Left renal cortex interstitium (tissue), 4 donors: ENCODE results near the gene SLC44A3. TPM values are rescaled to one million over a fixed set of nuclear protein-coding genes. Genes with fewer than 3 reads are reported as not detected.

Experiments
- DNase-seq, 4 donors: peaks; one replicate each; pipeline ENCODE4 v3.0.0-alpha.2; 2013; ENCODE audit warnings: low read depth in 4 of 4, low spot score in 2 of 4, missing footprints in 1 of 4
- polyA plus RNA-seq, 4 donors: library from polyadenylated mRNA; unstranded; fragments of 120-200 nt; gene quantifications; one replicate each; pipeline ENCODE4 v1.2.1, GENCODE V29; 2013; ENCODE audit not compliant: insufficient read length in 4 of 4

Gene SLC44A3, protein sequence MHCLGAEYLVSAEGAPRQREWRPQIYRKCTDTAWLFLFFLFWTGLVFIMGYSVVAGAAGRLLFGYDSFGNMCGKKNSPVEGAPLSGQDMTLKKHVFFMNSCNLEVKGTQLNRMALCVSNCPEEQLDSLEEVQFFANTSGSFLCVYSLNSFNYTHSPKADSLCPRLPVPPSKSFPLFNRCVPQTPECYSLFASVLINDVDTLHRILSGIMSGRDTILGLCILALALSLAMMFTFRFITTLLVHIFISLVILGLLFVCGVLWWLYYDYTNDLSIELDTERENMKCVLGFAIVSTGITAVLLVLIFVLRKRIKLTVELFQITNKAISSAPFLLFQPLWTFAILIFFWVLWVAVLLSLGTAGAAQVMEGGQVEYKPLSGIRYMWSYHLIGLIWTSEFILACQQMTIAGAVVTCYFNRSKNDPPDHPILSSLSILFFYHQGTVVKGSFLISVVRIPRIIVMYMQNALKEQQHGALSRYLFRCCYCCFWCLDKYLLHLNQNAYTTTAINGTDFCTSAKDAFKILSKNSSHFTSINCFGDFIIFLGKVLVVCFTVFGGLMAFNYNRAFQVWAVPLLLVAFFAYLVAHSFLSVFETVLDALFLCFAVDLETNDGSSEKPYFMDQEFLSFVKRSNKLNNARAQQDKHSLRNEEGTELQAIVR
- polyA plus RNA-seq = 10 to 100 TPM; 60.1 to 98.0 (median 82.3) TPM

DNA sequence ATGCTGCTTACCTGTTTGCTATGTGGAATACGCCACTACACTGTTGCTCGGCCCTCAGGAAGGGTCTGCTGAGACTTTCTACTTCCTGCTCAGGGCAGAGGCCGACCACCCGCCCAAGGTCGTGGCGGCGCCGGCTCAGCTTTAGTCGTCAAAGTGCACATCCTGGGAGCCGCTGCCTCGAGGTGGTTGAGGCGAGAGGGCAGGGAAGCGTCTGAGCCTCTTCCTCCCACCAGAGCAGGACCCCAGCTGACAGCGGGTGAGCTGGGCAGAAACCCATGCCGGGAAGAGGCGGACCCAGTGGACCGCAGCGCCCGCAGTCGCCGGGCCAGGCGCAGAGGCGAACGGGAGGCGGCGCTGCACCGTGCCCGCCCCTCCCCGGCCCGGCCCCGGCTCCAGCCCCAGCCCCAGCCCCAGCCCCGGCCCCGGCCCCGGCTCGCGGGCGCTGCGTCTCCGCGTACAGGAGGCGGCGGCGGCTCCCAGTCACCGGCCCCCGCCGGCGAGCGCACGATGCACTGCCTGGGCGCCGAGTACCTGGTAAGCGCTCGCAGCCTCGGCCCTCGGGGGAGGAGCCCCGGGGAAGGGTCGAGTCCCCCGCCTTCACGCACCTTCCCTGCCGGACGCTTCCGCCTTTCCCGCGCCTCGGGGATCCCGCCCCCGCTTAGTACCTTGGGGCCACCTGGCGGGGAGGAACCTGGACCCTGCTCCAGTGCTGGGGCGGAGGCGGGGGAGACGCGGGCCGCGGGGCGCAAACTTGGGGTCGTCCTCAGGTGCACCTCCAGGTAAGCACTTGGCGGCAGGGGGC is at the start of gene SLC44A3:
Gene SLC44A3, plus strand, starts transcription at position 413 of the 802 bp plus-strand sequence. Its CDS starts 95 bp downstream, at position 508.
- no peak for DNase-seq

DNA sequence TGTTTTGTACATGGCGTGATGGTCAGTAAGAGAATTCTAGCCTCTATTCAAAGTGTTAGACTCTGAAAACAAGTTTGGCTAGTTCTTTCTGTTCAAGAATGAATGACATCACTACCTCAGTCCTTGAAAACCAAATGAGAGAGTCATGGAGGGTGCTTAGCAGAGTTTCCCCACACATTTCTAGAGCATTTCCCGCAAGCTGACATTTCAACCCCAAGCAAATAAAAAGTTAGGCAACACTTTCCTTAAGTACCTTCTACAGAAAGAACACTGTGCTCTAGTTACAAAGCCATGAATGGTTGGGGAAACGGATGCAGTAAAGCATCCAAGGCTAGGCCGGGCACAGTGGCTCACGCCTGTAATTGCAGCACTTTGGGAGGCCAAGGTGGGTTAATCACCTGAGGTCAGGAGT is 47.9 kb upstream of the SLC44A3 start:
- no peak for DNase-seq

DNA sequence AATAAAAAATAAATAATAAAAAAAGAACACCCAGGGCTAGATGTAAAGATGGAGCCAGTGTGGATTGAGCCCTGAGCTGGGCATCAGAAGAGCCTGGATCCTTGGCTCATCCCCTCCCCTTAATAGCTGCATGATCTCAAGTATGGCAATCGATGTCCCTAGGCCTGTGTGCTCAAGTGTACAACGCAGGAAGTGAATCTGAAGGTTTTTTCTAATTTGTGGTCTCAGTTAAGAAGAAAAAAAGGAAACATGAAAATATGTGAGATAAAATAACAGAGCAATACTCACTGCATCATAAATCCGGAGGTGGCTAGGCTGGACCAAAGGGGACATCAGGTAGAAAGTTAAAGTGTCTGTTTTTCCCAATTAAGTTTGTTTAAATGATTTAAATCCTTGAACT is 47.3 kb upstream of the SLC44A3 start:
- no peak for DNase-seq

DNA sequence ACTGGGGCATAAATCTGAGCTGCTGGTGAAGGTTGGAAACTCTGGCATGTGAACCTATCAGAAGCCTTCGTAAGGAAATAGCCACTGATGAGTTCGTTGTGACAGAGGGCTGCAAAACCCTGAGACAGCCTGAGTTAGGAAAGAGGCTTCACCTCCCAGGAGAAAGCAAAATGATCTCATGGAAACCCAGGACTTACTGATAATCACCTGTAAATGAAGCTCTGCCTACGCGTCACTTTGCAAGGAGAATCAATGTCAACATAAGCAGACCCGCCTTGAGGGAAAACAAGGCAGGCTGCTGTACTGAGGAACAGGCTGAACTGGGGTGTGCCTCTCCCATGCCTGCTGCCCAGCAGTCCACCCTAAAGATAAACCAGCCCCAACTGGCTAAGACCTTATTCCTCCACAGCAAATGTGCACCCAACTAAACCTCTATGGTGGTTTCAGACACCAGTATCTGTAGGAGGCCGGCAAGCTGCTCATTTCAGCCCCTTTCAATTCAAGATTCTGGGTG is 46.8 kb upstream of the SLC44A3 start:
- no peak for DNase-seq

DNA sequence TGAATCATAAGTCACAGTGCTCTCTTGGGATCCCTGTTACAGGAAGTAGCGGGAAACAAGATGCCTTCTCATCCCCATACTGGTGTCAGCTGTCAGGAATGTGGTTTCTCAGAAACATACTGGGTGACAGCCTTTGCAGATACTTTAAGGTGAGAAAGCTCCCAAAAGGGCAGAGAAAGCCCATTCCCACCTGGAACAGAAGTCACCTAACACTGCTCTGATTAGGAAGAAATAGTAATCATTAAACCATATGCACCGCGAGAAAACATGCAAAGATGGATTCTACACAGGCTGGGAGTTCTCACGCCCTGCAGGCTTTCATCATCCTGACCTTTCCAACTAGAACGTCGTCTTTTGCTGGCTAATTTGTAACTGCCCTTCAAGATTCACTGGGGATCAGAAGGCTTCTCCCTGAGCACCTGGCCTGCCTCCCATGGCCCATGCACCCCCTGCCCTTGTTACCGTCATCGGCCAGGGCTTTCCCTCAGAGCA is 46.2 kb upstream of the SLC44A3 start:
- DNase-seq = no peak

DNA sequence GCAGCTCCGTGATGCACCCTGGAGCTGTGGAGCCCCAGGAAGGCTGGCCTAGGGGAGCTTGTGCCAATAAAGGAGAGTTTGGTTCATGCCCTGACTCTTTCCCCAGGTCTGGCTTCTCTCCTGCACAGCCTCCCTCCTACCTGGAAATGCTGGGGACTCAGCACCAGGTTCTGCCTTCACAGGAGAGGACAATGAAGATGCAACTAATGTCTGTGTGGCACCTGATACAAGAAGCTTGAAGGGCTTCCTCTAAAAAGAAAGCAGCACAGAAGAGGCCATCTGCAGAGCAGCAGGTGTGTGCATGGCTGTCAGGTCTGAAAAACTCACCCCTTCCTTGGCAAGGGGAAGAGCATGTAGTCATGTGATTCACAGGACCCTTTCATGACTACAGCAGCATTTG is 43.7 kb upstream of the SLC44A3 start:
- no peak for DNase-seq

DNA sequence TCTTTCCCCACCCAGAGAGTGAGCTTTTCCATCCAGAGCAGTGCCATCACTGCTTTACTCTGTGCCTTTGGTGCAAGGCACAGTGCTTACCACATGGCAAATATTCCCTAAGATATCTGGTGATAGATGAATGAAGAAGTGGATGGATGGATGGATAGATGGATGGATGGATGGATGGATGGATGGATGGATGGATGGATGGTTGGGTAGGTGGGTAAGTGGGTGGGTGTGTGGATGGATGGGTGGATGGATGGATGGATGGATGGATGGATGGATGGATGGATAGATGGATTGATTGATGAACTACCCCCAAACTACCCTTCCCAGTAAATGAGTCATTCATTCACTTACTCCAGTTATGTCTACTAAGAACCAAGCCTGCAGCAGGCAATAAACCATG is 42.9 kb upstream of the SLC44A3 start:
- no peak for DNase-seq

DNA sequence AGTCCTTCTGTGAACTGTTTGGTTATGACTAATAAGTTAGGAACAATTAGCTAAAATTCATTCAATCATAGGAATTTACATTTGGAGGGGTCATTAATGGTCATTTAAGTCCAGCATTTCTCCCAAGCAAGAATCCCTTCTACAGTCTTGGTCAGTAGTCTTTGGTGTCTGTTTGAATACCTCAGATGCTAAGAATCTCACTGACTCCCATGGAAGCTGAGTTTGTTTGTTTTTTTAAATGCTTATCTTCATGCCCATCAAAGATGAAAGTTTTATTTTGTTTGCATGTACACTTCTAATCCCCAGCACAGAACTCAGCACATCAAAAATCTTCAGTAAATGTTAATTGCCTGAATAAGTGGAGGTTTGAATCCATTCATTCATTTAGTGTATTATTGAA is 41.3 kb upstream of the SLC44A3 start:
- DNase-seq = no peak

DNA sequence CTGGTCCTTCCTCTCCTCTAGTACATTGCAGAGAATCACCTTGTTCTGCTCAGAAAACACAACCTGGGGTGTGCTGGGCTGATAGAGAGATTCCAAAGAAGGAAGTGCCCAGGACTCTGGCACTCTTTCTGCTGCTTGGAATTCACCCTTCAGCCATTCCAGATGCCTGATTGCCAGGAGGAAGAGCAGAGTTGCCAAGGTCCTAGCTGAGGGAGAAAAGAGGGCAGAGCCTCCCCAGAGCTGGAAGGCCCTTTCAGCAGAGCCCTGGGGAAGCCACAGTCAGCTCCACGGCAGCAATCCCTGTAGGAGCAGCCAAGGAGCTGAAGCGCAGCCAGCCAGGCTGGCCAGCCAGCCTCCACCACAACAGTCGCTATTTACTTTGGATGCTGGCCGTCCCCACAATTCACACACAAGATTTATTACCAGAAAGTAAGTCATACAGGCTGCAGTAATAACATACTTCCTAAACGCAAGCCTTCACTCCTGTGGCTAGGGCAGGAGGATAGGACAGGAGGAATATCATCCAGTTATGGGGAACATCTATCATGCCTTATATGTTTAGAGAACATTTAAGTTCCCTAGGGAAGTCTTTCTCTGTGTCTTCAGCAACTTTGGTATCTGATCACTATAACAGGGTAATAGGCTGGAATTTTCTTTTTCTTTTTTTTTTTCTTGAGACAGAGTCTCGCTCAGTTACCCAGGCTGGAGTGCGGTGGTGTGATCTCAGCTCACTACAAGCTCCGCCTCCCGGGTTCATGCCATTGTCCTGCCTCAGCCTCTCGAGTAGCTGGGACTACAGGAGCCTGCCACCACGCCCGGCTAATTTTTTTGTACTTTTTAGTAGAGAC is 36.6 kb upstream of the SLC44A3 start:
- DNase-seq = peak in 1 of 4 donors; percentile 49

DNA sequence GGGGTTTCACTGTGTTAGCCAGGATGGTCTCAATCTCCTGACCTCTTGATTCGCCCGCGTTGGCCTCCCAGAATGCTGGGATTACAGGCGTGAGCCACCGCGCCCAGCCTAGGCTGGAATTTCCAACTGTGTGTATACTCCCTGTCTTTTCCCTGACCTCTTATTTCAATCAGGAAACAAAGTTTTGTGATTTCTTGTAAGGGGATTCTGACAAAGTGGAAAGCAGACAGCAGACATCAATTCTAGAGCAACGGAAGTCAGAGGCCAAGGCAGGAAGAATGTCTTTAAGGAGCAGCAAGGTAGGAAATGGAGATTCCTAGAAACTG is 36.0 kb upstream of the SLC44A3 start:
- no peak for DNase-seq

DNA sequence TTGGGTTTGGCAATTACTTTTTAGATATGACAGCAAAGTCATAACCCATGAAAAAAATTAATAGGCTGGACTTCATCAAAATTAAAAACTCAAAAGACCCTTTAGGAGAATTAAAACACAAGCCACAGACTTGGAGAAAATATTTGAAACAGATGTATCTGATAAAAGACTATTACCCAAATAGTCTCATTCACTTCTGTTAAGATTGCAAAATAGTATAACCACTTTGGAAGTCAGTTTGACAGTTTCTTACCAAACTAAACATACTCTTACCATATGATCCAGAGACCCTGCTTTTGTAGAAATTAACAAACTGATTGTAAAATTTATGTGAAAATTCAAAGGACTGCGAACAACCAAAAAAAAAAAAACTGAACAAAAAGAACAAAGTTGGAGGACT is 32.5 kb upstream of the SLC44A3 start:
- no peak for DNase-seq

DNA sequence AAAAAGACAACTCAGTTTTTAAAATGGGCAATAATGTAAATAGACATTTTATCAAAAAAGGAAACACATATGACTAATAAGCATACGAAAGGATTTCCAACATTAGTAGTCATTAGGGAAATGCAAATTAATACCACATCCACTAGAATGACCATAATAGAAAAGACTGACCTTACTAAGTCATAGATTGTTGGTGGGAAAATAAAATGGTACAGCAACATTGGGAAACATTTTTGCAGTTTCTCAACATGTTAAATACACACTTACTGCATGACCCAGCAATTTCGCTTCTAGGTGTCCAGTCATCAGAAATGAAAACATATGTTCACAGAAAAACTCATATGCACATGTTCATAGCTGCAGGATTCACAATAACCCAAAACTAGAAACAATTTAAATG is 29.9 kb upstream of the SLC44A3 start:
- DNase-seq = no peak

DNA sequence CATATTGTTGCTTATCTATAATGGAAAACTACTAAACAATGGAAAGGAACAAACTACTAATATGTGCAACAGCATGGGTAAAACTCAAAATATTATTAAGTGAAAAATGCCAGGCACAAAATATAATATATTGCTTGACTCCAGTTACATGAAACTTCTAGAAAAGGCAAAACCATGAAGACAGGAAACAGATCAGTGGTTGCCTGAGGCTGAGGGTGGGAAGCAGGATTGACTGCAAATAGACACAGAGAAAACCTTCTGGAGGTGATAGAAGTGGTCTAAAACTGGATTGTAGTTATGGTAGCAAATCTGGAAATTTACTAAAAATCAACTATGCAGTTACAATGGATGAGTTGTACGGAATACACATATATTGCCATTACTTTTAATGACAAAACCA is 29.5 kb upstream of the SLC44A3 start:
- no peak for DNase-seq

DNA sequence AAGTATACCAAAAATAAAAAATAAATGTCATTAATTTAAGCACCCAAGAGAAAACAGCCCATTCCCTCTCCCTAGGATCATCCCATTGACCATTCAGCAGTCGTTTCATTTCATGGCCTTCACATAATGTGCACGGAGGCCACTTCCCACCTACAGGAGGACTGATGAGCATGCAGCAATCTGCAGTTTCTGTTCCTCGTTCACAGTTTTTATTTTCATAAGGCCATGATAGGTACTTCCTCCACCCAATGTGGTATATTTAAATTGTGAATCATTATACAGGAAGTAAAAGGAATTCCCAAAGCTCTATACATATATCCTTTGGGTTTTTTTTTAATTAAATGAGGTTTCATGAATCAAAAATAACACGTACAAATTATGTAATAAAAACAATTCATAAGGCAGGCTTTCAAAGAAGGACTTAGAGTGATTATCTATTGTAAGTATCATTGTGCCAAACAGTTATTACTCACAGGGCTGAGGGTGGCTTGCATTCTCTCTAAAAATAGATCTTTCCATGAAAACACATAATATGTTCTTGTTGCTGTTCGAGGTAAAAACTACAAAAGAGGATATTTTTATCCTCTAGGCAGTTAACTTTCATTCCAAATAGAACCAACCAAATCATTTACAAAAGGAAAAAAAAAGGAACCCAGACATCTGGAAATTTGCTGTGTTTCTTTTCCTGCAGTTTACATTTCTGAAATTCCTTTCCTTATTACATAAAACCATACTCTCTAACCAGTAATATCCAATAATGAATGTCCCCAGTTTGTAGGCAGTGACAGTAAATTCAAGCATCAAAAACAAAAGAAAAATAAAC is 27.5 kb upstream of the SLC44A3 start:
- DNase-seq = no peak

DNA sequence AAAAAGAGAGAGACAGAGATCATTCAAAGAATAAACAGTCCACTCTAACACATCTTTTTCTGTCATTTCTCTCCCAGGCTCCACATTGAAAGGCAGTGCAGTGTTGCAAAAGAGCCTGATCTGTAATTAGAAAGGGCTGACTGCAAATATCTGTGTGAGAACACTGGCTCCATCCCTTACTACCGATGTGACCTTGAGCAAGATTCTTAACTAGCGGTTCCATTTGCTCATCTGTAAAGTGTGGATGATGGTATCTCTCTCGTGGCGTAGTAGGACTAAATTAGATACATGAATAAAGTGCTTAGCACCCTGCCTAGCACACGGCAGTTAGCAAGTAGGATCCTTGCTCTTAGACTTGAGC is 26.9 kb upstream of the SLC44A3 start:
- no peak for DNase-seq

DNA sequence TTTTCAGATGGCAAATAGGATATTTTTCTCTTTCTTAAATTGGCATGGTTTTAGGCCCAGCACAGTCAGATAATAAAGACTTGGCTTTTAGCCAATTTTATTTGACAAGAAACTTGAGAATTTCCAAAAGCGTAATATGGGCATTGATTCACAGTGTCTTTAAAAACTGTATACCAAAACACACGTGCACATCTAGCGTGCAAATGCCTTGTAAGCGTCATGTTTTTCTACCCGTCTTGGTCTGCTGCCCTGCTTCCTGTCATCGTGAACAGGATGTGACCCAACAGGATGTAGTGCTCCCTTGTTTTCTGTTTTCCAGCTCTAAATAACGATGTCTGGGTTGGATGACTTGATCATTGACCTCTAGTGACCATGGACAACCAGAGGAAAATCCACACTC is 24.7 kb upstream of the SLC44A3 start:
- no peak for DNase-seq

DNA sequence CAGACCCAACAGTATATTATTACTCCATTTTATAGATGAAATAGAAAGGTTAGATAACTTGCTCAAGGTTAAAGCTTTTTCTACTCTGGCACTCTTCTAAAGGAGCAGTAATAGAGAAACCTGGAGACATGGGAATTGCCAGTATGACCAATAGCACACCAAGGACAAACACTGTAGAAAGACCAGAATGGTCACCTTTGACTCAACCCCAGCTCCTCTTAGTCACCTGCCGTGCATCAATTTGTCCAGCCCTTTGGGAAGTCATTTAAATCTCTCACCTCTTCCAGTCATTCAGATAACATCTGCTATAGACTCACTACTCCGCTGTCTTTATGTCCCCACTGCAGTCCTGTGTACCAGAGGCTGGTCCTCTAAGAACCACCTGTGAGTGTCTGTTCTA is 23.9 kb upstream of the SLC44A3 start:
- no peak for DNase-seq

DNA sequence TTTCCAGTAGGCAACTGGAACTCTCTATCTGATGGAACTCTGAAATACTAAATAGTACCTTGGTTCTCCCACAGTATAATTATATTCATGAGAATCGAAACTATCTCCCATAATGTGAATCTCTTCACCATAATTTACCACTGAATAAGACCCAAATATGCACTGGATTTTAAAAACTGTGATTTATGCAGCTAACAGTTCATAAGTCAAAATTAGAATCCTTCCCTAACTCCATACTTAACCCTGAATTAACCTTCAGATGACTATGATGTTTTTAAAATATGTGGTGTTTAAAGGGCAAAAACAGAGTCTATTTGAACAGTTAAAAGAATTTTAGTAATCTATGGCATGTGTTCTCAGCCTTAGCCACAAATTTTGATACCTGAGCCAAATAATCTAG is 22.9 kb upstream of the SLC44A3 start:
- DNase-seq = no peak

DNA sequence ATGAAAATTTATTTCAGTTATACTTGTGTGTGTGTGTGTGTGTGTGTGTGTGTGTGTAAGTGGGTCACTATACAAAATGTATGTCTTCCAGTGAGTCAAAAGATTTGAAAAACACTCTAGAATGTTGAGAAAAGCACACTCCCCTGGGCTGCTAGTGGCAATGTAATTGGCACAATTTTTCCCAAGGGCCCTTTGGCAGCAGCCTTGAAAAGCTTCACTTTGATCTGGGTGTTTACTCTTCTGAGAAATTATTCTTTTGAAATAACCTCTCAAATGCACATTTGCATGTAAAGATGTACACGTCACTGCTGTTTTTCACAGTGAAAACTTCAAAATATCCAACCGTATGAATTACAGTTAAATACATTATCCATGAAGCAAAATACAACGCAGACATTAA is 22.1 kb upstream of the SLC44A3 start:
- DNase-seq = no peak
